ENCODE data around the gene SOBP. TPM values are rescaled to one million over a fixed set of nuclear protein-coding genes. Genes with fewer than 3 reads are reported as not detected.
A peak's percentile ranks its signal among the peaks of the same experiment; 100 is the strongest.

SOBP gene
- total RNA-seq, 4 donors from 2014 or later: 0.27 to 2.7 (median 1.5) TPM

DNA sequence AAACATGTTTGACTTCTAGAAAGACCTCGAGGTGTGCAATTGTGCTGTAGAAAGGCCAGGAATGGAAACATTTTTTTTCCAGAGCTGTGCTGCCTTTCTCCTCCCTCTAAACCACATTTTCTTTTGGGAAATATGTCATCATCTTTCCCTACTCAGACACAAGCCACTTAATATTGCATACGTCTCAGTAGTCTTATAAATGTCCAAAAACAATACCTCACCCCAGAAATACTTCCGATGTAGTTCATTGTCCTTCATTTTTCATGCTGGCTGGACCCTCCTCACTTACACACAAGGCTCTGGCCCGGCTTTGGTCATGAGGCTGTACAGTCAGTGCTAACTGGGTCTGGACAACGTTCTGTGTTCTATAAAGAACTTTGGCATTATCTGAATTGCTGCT is 207.8 kb downstream of the SOBP start:
- 56 to 74% methylated on average over 5 of the region's 5 CpGs for WGBS, 2 donors
- no peak overlapping the region for H3K4me3 ChIP-seq (ENCODE audit: low read depth, poor library complexity, severe bottlenecking)
- intact Hi-C loops (cut with DNase I; ENCODE audit: low total_unique reads): no loop called here
- no peak for TF ChIP-seq CTCF (IDR thresholded peaks at IDR 0.05)
- no peak for DNase-seq (ENCODE audit: low spot score in 2 of 2)

- WGBS, 2 donors: 71 to 79% methylated on average over 4 of the region's 4 CpGs
- TF ChIP-seq CTCF (IDR thresholded peaks at IDR 0.05) (no peak), POLR2A (IDR thresholded peaks at IDR 0.05) (no peak)
- no peak overlapping the region for H3K4me3 ChIP-seq (ENCODE audit: low read depth, poor library complexity, severe bottlenecking)
- peak in 1 of 2 donors; percentile 32 for DNase-seq (ENCODE audit: low spot score in 2 of 2)
- intact Hi-C loops (cut with DNase I; ENCODE audit: low total_unique reads): no loop called here
Observed at GRCh38 chr6:107698146-107698545, 208.2 kb downstream of the SOBP start.

DNA sequence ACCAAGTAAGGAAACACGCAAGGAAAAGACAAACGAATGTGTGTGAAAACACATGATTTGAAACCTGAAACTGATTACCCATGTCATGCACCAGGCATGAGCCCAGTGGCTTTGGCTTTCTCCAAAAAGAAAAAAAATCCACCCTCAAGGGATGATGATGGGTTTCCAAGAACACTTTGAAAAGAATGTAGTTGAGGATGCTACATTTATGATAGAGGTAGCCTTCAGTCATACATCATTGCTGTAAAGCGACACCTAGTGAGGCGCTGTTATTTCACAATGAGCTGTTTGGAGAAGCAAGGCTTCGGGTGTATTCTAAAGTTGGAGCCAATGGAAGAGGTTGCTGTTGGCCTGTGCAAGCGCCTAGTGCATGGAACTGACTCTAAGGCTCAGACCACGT is 209.3 kb downstream of the SOBP start:
- TF ChIP-seq POLR2A (IDR thresholded peaks at IDR 0.05): no peak
- no peak for TF ChIP-seq CTCF (IDR thresholded peaks at IDR 0.05)
- H3K4me3 ChIP-seq (ENCODE audit: low read depth, poor library complexity, severe bottlenecking): no peak overlapping the region
- no peak for DNase-seq (ENCODE audit: low spot score in 2 of 2)
- intact Hi-C loops (cut with DNase I; ENCODE audit: low total_unique reads): no loop called here
- 75 to 76% methylated on average over 7 of the region's 7 CpGs for WGBS, 2 donors

GRCh38 chr6:107699697-107700325 is 209.9 kb downstream of the SOBP start:
- TF ChIP-seq CTCF (IDR thresholded peaks at IDR 0.05) (no peak), POLR2A (IDR thresholded peaks at IDR 0.05) (no peak)
- no peak overlapping the region for H3K4me3 ChIP-seq (ENCODE audit: low read depth, poor library complexity, severe bottlenecking)
- WGBS, 2 donors: 85 to 88% methylated on average over 14 of the region's 14 CpGs
- intact Hi-C loops (cut with DNase I; ENCODE audit: low total_unique reads): no loop called here
- DNase-seq (ENCODE audit: low spot score in 2 of 2): peak in 1 of 2 donors; percentile 49

- DNase-seq (ENCODE audit: low spot score in 2 of 2): no peak
- 87 to 88% methylated on average over 5 of the region's 5 CpGs for WGBS, 2 donors
- TF ChIP-seq CTCF (IDR thresholded peaks at IDR 0.05): no peak
- TF ChIP-seq POLR2A (IDR thresholded peaks at IDR 0.05): no peak
- intact Hi-C loops (cut with DNase I; ENCODE audit: low total_unique reads): no loop called here
- no peak overlapping the region for H3K4me3 ChIP-seq (ENCODE audit: low read depth, poor library complexity, severe bottlenecking)
Observed at GRCh38 chr6:107703606-107704005, 213.7 kb downstream of the SOBP start.
